HFF-Myc (cell line): ENCODE measurements around the gene RIOK1.

Experiments used
- DNase-seq: peaks from one replicate; pipeline ENCODE4 v3.0.0-alpha.2; 2011; ENCODE audit warnings: low read depth; ENCODE audit errors: extremely low read depth
- H3K4me3 ChIP-seq: replicated peaks from 2 replicates; pipeline ENCODE4 v1.5.1; 2011; ENCODE audit warnings: low read depth, mild to moderate bottlenecking, control low read depth, low read length
- TF ChIP-seq, protein P1 (sequence below): IDR thresholded peaks from 2 replicates; pipeline ENCODE4 v1.5.1; 2012; ENCODE audit warnings: mild to moderate bottlenecking, low read depth, low read length, control low read depth; ENCODE audit errors: missing control alignments

Gene RIOK1

DNA sequence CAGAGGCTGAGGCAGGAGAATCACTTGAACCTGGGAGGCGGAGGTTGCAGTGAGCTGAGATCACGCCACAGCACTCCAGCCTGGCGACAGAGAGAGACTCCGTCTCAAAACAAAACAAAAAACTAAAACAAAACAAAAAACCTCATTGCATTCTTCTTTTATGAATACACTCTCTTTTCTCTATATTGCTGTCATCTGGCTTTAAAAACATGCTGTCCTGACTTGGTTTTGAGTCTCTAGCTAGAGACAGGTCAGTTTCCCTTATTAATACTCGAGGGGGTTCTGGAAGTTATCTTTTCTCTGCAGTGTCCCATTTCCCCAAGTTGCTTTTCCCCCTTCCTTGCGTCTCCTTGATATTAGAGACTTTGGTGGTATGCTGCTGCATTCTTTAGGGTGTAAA is 50.9 kb downstream of the RIOK1 start:
- DNase-seq: no peak
- no peak overlapping the region for H3K4me3 ChIP-seq
- TF ChIP-seq, protein P1, sequence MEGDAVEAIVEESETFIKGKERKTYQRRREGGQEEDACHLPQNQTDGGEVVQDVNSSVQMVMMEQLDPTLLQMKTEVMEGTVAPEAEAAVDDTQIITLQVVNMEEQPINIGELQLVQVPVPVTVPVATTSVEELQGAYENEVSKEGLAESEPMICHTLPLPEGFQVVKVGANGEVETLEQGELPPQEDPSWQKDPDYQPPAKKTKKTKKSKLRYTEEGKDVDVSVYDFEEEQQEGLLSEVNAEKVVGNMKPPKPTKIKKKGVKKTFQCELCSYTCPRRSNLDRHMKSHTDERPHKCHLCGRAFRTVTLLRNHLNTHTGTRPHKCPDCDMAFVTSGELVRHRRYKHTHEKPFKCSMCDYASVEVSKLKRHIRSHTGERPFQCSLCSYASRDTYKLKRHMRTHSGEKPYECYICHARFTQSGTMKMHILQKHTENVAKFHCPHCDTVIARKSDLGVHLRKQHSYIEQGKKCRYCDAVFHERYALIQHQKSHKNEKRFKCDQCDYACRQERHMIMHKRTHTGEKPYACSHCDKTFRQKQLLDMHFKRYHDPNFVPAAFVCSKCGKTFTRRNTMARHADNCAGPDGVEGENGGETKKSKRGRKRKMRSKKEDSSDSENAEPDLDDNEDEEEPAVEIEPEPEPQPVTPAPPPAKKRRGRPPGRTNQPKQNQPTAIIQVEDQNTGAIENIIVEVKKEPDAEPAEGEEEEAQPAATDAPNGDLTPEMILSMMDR: no peak

GRCh38 chr6:7441048-7441775 is 51.6 kb downstream of the RIOK1 start:
- TF ChIP-seq, protein P1: no peak
- no peak overlapping the region for H3K4me3 ChIP-seq
- DNase-seq: no peak

GRCh38 chr6:7442467-7442866 is 52.9 kb downstream of the RIOK1 start:
- no peak overlapping the region for H3K4me3 ChIP-seq
- no peak for DNase-seq
- TF ChIP-seq, protein P1: no peak

GRCh38 chr6:7445101-7445500 is 55.5 kb downstream of the RIOK1 start:
- TF ChIP-seq, protein P1: no peak
- H3K4me3 ChIP-seq: no peak overlapping the region
- no peak for DNase-seq

- TF ChIP-seq, protein P1: no peak
- no peak for DNase-seq
- no peak overlapping the region for H3K4me3 ChIP-seq
These were observed 56.4 kb downstream of the RIOK1 start for GRCh38 chr6:7445885-7446461.

DNA sequence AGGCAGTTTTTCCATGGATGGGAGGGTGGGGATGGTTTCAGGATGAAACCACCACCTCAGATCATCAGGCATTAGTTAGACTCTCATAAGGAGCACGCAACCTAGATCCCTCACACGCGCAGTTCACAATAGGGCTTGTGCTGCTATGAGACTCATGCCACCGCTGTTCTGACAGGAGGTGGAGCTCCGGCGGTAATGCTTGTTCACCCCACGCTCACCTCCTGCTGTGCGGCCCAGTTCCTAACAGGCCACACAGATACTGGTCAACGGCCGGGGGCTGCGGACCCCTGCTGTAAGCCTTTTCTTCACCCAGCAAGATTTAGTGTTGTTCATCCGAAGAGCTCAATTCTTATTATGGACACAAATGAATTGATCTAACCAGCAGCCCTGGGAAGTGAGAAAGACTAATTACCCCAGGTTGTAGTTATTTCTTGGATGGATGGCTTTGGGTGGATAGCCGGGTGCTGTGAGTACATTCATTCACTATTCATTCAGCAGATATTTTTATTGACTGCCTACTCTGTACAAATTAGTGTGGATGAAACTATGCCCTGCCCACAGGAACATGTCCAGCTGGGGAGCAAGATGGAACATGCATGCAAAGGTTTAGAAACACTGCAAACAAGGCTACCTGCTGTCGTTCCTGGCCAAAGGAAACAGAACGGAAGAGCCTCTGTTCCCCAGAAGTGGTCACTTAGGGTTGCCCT is 57.2 kb downstream of the RIOK1 start:
- no peak for DNase-seq
- TF ChIP-seq, protein P1: no peak
- H3K4me3 ChIP-seq: no peak overlapping the region
